Measurements from ENCODE around the gene EFS. TPM values are rescaled to one million over a fixed set of nuclear protein-coding genes. Genes with fewer than 3 reads are reported as not detected.
A peak's percentile ranks its signal among the peaks of the same experiment; 100 is the strongest.

The EFS gene
- total and polyA plus RNA-seq, 4 experiments from 2014 or later, result not detected

DNA sequence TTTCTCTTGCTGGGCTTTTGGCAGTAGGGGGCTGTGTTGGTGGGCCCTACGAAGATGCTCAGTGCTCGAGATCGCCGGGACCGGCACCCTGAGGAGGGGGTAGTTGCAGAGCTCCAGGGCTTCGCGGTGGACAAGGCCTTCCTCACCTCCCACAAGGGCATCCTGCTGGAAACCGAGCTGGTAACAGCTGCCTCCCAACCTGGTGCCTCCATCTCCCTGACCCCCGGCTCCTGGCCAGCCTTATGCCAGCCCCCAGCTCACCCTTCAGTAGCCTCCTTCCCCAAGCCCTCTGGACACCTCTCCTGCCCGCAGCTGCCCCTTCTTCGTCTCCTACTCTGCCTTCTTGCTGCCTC is 12.2 kb upstream of the EFS start:
- no peak overlapping the region for H3K4me3 ChIP-seq (ENCODE audit: low read length in 2 of 2)
- H3K4me1 Mint-ChIP-seq, result no peaks in the 10 kb centered on the region
- H3K4me3 Mint-ChIP-seq, result no peak overlapping the region
- H3K27me3 ChIP-seq (ENCODE audit: insufficient read depth, low read length), result no peaks in the 10 kb centered on the region
- H3K36me3 ChIP-seq (ENCODE audit: insufficient read depth, low read length), result no peaks in the 10 kb centered on the region
- ChIA-PET CTCF (ENCODE audit: partially characterized antibody) (interaction anchor here (1.2 to 1.7 kb wide), 3 partner anchors 99 to 257 kb away, joined by 3 to 4 read pairs (median 4); no protein-coding TSS in a partner anchor), POLR2A (ENCODE audit: partially characterized antibody) (interaction anchor here (1.4 to 1.6 kb wide), 2 partner anchors 56 to 74 kb away, joined by 3 to 5 read pairs; partner anchors contain the start of genes PABPN1 and PPP1R3E)
- H3K9me3 Mint-ChIP-seq, result no peaks in the 10 kb centered on the region
- no peaks in the 10 kb centered on the region for H3K9me3 ChIP-seq (ENCODE audit: control insufficient read depth in 1 of 2, low read length in 2 of 2)
- peak overlapping the region in 1 of 7 donors; percentile 55 for H3K27ac Mint-ChIP-seq
- DNase-seq, result no peak
- H3K27me3 Mint-ChIP-seq, result peaks cover 4% of the 10 kb centered on the region in 2 donors
- H3K36me3 Mint-ChIP-seq, result no peaks in the 10 kb centered on the region
- no peak overlapping the region for H3K27ac ChIP-seq (ENCODE audit: low read depth, low read length)
- intact Hi-C loops (cut with micrococcal nuclease), result no loop called here
- H3K4me1 ChIP-seq (ENCODE audit: insufficient read depth, low read length), result no peaks in the 10 kb centered on the region

DNA sequence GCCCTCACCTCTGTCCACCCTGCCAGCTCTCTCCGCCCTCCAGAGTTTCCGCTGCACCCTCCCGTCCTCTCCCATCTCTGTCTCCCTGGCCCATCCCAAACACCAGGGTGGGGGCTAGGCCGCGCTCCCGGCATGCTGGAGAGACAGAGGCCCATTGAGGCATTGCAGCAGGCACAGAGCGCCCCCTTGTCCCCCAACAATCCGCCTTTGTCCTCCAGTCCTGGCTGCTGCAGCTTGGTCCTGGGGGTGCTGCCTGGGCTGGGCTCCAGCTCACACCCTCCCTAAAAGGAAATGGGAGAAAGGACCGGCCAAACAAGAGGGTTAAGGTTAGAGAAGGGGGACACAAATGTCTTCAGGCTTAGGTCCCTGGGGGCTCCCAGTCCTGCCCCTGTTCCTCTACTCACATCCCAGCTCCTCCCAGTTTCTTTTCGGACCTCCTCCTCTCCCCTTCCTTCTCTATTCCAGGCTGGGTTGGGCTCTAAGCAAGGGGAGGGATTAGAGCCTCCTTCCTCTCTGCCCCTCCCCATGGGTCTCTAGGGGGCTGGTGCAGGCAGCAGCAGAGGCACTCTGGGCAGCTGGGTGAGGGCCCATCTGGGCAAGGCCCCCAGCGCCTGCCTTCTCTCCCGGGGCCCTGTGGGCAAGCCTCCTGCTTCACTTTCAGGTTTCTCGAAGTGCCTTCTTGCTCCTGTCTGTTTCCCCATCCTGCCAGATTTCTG is 11.7 kb upstream of the EFS start, which contains the start of gene CMTM5:
CMTM5 (plus strand) TSS at position 565 of the 716 bp plus-strand sequence. CDS start 206 bp downstream, outside the sequence.
- H3K36me3 ChIP-seq (ENCODE audit: insufficient read depth, low read length), result no peaks in the 10 kb centered on the region
- Mint-ChIP-seq H3K27ac (peak within 1 kb of the TSS in 1 of 7 donors; percentile 55), H3K9me3 (no peaks in the 10 kb centered on the region)

DNA sequence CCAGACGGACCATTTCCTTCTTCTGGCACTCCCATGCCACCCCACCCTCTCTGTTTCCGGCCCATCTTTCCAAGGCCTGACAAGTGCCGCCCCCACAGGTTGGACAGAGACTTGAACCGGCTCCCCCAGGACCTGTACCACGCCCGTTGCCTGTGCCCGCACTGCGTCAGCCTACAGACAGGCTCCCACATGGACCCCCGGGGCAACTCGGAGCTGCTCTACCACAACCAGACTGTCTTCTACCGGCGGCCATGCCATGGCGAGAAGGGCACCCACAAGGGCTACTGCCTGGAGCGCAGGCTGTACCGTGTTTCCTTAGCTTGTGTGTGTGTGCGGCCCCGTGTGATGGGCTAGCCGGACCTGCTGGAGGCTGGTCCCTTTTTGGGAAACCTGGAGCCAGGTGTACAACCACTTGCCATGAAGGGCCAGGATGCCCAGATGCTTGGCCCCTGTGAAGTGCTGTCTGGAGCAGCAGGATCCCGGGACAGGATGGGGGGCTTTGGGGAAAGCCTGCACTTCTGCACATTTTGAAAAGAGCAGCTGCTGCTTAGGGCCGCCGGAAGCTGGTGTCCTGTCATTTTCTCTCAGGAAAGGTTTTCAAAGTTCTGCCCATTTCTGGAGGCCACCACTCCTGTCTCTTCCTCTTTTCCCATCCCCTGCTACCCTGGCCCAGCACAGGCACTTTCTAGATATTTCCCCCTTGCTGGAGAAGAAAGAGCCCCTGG is 10.7 kb upstream of the EFS start:
- CTCF ChIA-PET (ENCODE audit: partially characterized antibody), result interaction anchor here (1.0 to 1.7 kb wide), 2 partner anchors 30 to 255 kb away, joined by 3 to 4 read pairs; no protein-coding TSS in a partner anchor
- no peak overlapping the region for H3K4me3 Mint-ChIP-seq
- H3K9me3 ChIP-seq (ENCODE audit: control insufficient read depth in 1 of 2, low read length in 2 of 2), result no peaks in the 10 kb centered on the region
- no peaks in the 10 kb centered on the region for H3K36me3 ChIP-seq (ENCODE audit: insufficient read depth, low read length)
- no peaks in the 10 kb centered on the region for H3K4me1 Mint-ChIP-seq
- DNase-seq, result no peak
- no peaks in the 10 kb centered on the region for H3K36me3 Mint-ChIP-seq
- no peaks in the 10 kb centered on the region for H3K9me3 Mint-ChIP-seq
- no peak overlapping the region for H3K27ac Mint-ChIP-seq
- no peaks in the 10 kb centered on the region for H3K4me1 ChIP-seq (ENCODE audit: insufficient read depth, low read length)
- H3K4me3 ChIP-seq (ENCODE audit: low read length in 2 of 2), result no peak overlapping the region
- intact Hi-C loops (cut with micrococcal nuclease), result no loop called here
- H3K27me3 Mint-ChIP-seq, result peaks cover 2 to 4% of the 10 kb centered on the region in 2 donors
- no peaks in the 10 kb centered on the region for H3K27me3 ChIP-seq (ENCODE audit: insufficient read depth, low read length)
- POLR2A ChIA-PET (ENCODE audit: partially characterized antibody), result interaction anchor here (1.4 kb wide), 1 partner anchor 55 kb away, joined by 3 read pairs; the partner anchor contains the start of gene PABPN1
- no peak overlapping the region for H3K27ac ChIP-seq (ENCODE audit: low read depth, low read length)

More for the DNA sequence above, 11.7 kb upstream of the EFS start, which contains the start of gene CMTM5:
- Mint-ChIP-seq H3K4me3 (no peak within 1 kb of the TSS), H3K4me1 (no peaks in the 10 kb centered on the region), H3K27me3 (peaks cover 3 to 4% of the 10 kb centered on the region in 2 donors), H3K36me3 (no peaks in the 10 kb centered on the region)
- intact Hi-C loops (cut with micrococcal nuclease), result no loop called here
- H3K27me3 ChIP-seq (ENCODE audit: insufficient read depth, low read length), result no peaks in the 10 kb centered on the region
- no peak within 1 kb of the TSS for H3K27ac ChIP-seq (ENCODE audit: low read depth, low read length)
- no peaks in the 10 kb centered on the region for H3K9me3 ChIP-seq (ENCODE audit: control insufficient read depth in 1 of 2, low read length in 2 of 2)
- H3K4me1 ChIP-seq (ENCODE audit: insufficient read depth, low read length), result no peaks in the 10 kb centered on the region
- H3K4me3 ChIP-seq (ENCODE audit: low read length in 2 of 2), result no peak within 1 kb of the TSS
- ChIA-PET CTCF (ENCODE audit: partially characterized antibody) (interaction anchor here (0.8 to 1.7 kb wide), 4 partner anchors 50 to 257 kb away, joined by 3 to 4 read pairs (median 4); no protein-coding TSS in a partner anchor), POLR2A (ENCODE audit: partially characterized antibody) (interaction anchor here (1.4 to 1.6 kb wide), 2 partner anchors 56 to 74 kb away, joined by 3 to 5 read pairs; partner anchors contain the start of genes PABPN1 and PPP1R3E)
- DNase-seq, result no peak

DNA sequence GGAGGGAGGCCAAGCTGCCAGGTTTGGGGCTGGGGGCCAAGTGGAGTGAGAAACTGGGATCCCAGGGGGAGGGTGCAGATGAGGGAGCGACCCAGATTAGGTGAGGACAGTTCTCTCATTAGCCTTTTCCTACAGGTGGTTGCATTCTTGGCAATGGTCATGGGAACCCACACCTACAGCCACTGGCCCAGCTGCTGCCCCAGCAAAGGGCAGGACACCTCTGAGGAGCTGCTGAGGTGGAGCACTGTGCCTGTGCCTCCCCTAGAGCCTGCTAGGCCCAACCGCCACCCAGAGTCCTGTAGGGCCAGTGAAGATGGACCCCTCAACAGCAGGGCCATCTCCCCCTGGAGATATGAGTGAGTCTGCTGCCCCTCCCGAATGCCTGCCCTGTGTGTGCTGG is 8.1 kb upstream of the EFS start:
- no peaks in the 10 kb centered on the region for H3K36me3 ChIP-seq (ENCODE audit: insufficient read depth, low read length)
- CTCF ChIA-PET (ENCODE audit: partially characterized antibody), result no interaction called here
- H3K4me3 Mint-ChIP-seq, result no peak overlapping the region
- DNase-seq, result no peak
- no peaks in the 10 kb centered on the region for H3K9me3 Mint-ChIP-seq
- H3K27ac ChIP-seq (ENCODE audit: low read depth, low read length), result no peak overlapping the region
- no peaks in the 10 kb centered on the region for H3K9me3 ChIP-seq (ENCODE audit: control insufficient read depth in 1 of 2, low read length in 2 of 2)
- no peaks in the 10 kb centered on the region for H3K4me1 ChIP-seq (ENCODE audit: insufficient read depth, low read length)
- intact Hi-C loops (cut with micrococcal nuclease), result no loop called here
- POLR2A ChIA-PET (ENCODE audit: partially characterized antibody), result no interaction called here
- no peaks in the 10 kb centered on the region for H3K4me1 Mint-ChIP-seq
- no peak overlapping the region for H3K4me3 ChIP-seq (ENCODE audit: low read length in 2 of 2)
- H3K27me3 ChIP-seq (ENCODE audit: insufficient read depth, low read length), result no peaks in the 10 kb centered on the region
- H3K27me3 Mint-ChIP-seq, result peaks cover 0 to 2% of the 10 kb centered on the region in 2 donors
- H3K27ac Mint-ChIP-seq, result no peak overlapping the region
- H3K36me3 Mint-ChIP-seq, result no peaks in the 10 kb centered on the region

DNA sequence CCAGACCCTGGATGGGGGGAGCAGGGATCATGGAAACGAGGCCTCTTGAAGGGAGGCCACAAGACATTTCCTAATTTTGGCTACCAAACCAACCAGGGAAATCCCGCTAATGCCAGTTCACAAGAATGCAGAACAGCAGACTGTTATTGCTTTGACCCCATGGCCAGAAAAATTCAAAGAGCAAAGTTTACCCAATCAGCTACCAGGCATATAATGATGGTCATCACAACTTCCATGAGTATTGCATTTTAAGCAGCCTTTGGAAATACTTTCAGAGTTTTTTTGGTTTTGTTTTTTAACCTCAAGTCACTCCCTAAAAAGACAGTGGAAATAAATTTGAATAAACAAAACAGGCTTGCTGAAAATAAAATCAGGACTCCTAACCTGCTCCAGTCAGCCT is 7.5 kb upstream of the EFS start, which contains the start of gene IL25:
IL25 (plus strand) TSS at position 301 of the 400 bp plus-strand sequence.
- no peaks in the 10 kb centered on the region for H3K4me1 Mint-ChIP-seq
- no peaks in the 10 kb centered on the region for H3K36me3 Mint-ChIP-seq
- Histone ChIP-seq H3K9me3 (ENCODE audit: control insufficient read depth in 1 of 2, low read length in 2 of 2) (no peaks in the 10 kb centered on the region), H3K27me3 (ENCODE audit: insufficient read depth, low read length) (no peaks in the 10 kb centered on the region), H3K4me3 (ENCODE audit: low read length in 2 of 2) (no peak within 1 kb of the TSS), H3K27ac (ENCODE audit: low read depth, low read length) (no peak within 1 kb of the TSS), H3K36me3 (ENCODE audit: insufficient read depth, low read length) (no peaks in the 10 kb centered on the region), H3K4me1 (ENCODE audit: insufficient read depth, low read length) (no peaks in the 10 kb centered on the region)
- ChIA-PET POLR2A (ENCODE audit: partially characterized antibody) (no interaction called here), CTCF (ENCODE audit: partially characterized antibody) (interaction anchor here (1.0 kb wide), 1 partner anchor 11 kb away, joined by 3 read pairs; no protein-coding TSS in a partner anchor)
- H3K9me3 Mint-ChIP-seq, result no peaks in the 10 kb centered on the region
- no peak for DNase-seq
- no peak within 1 kb of the TSS for H3K27ac Mint-ChIP-seq
- intact Hi-C loops (cut with micrococcal nuclease), result no loop called here
- no peak within 1 kb of the TSS for H3K4me3 Mint-ChIP-seq
- H3K27me3 Mint-ChIP-seq, result peaks cover under 1 to 4% of the 10 kb centered on the region in 2 donors

DNA sequence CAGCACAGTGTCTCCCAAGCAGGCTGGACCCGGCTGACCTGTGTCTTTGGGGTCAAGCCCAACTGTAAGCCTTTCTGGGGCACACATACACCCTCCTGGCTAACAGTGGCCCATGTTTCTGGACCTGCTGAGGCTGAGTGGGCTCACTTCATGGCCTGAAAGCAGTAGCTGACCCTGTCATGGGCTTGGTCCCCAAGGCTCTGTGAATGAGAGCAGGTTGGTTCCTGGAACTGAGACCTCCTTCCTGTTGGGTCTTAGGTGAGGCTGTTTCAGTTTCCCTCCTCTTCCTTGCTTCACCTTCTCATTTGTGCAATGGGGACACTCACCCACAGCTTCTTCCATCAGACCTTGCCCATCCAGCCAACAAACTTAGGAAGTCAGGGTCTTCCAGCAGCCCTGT is 6.9 kb upstream of the EFS start:
- H3K4me1 Mint-ChIP-seq, result peaks cover 0 to 2% (median 0%) of the 10 kb centered on the region in 4 donors
- no peak overlapping the region for H3K4me3 Mint-ChIP-seq
- H3K36me3 Mint-ChIP-seq, result no peaks in the 10 kb centered on the region
- Histone ChIP-seq H3K4me3 (ENCODE audit: low read length in 2 of 2) (no peak overlapping the region), H3K36me3 (ENCODE audit: insufficient read depth, low read length) (no peaks in the 10 kb centered on the region), H3K4me1 (ENCODE audit: insufficient read depth, low read length) (no peaks in the 10 kb centered on the region), H3K9me3 (ENCODE audit: control insufficient read depth in 1 of 2, low read length in 2 of 2) (no peaks in the 10 kb centered on the region), H3K27me3 (ENCODE audit: insufficient read depth, low read length) (no peaks in the 10 kb centered on the region), H3K27ac (ENCODE audit: low read depth, low read length) (no peak overlapping the region)
- intact Hi-C loops (cut with micrococcal nuclease), result no loop called here
- ChIA-PET POLR2A (ENCODE audit: partially characterized antibody) (no interaction called here), CTCF (ENCODE audit: partially characterized antibody) (interaction anchor here (1.0 kb wide), 1 partner anchor 11 kb away, joined by 3 read pairs; no protein-coding TSS in a partner anchor)
- H3K27me3 Mint-ChIP-seq, result peaks cover 6 to 10% of the 10 kb centered on the region in 2 donors
- no peaks in the 10 kb centered on the region for H3K9me3 Mint-ChIP-seq
- no peak overlapping the region for H3K27ac Mint-ChIP-seq
- no peak for DNase-seq

DNA sequence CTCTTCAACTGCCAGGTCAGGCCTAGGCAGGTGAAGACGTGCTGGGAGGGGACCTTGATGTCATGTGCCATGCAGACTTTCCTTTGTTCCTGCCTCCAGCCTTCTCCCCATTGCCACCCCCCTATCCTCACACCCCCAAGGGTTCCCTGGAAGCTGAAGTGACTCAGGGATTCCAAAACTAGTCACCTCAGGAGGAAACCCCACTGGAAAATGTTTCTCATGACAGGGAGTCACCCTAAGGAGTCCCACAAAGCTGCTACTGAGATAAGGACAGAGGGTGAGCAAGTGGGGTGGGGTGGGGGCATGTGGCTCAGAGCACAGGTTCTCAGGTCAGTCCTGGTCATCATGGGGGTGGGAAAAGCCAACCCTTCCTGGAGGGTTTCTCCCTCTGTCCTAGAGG is 5.2 kb upstream of the EFS start:
- Histone ChIP-seq H3K4me3 (ENCODE audit: low read length in 2 of 2) (no peak overlapping the region), H3K36me3 (ENCODE audit: insufficient read depth, low read length) (no peaks in the 10 kb centered on the region), H3K27me3 (ENCODE audit: insufficient read depth, low read length) (no peaks in the 10 kb centered on the region), H3K9me3 (ENCODE audit: control insufficient read depth in 1 of 2, low read length in 2 of 2) (no peaks in the 10 kb centered on the region), H3K27ac (ENCODE audit: low read depth, low read length) (no peak overlapping the region), H3K4me1 (ENCODE audit: insufficient read depth, low read length) (no peaks in the 10 kb centered on the region)
- H3K36me3 Mint-ChIP-seq, result no peaks in the 10 kb centered on the region
- H3K4me3 Mint-ChIP-seq, result no peak overlapping the region
- H3K27ac Mint-ChIP-seq, result no peak overlapping the region
- no peak for DNase-seq
- peaks cover 9 to 15% of the 10 kb centered on the region in 2 donors for H3K27me3 Mint-ChIP-seq
- intact Hi-C loops (cut with micrococcal nuclease), result no loop called here
- H3K9me3 Mint-ChIP-seq, result no peaks in the 10 kb centered on the region
- H3K4me1 Mint-ChIP-seq, result peaks cover 0 to 2% (median 0%) of the 10 kb centered on the region in 4 donors
- POLR2A ChIA-PET (ENCODE audit: partially characterized antibody), result no interaction called here
- CTCF ChIA-PET (ENCODE audit: partially characterized antibody), result interaction anchor here (1.2 to 1.3 kb wide), 2 partner anchors 8 to 10 kb away, joined by 3 to 4 read pairs; no protein-coding TSS in a partner anchor
